GM12878 (cell line): ENCODE data around the gene METTL16.

Experiments used
- MXI1 ChIP-seq: fragments of 150-350 bp; IDR thresholded peaks from 2 replicates; pipeline ENCODE4 v1.6.1; 2011; ENCODE audit warnings: low read depth, mild to moderate bottlenecking, inconsistent platforms, low read length, improper control_type of control experiment
- POLR2AphosphoS5 ChIP-seq: IDR thresholded peaks from 2 replicates; pipeline ENCODE4 v1.6.1; 2011; ENCODE audit warnings: mild to moderate bottlenecking, low read length, inconsistent platforms
- RAD21 ChIP-seq: IDR thresholded peaks from 2 replicates; pipeline ENCODE4 v1.6.1; 2011; ENCODE audit warnings: mild to moderate bottlenecking, low read depth, low read length, moderate library complexity; ENCODE audit not compliant: insufficient read depth
- RCOR1 ChIP-seq: conservative IDR thresholded peaks from 2 replicates; pipeline ENCODE4 v1.6.1; 2012; ENCODE audit warnings: low read depth, low read length, improper control_type of control experiment
- TF ChIP-seq, protein P1 (sequence below): IDR thresholded peaks from 2 replicates; pipeline ENCODE4 v1.6.1; 2011; ENCODE audit warnings: low read depth, low read length, improper control_type of control experiment, borderline replicate concordance

DNA sequence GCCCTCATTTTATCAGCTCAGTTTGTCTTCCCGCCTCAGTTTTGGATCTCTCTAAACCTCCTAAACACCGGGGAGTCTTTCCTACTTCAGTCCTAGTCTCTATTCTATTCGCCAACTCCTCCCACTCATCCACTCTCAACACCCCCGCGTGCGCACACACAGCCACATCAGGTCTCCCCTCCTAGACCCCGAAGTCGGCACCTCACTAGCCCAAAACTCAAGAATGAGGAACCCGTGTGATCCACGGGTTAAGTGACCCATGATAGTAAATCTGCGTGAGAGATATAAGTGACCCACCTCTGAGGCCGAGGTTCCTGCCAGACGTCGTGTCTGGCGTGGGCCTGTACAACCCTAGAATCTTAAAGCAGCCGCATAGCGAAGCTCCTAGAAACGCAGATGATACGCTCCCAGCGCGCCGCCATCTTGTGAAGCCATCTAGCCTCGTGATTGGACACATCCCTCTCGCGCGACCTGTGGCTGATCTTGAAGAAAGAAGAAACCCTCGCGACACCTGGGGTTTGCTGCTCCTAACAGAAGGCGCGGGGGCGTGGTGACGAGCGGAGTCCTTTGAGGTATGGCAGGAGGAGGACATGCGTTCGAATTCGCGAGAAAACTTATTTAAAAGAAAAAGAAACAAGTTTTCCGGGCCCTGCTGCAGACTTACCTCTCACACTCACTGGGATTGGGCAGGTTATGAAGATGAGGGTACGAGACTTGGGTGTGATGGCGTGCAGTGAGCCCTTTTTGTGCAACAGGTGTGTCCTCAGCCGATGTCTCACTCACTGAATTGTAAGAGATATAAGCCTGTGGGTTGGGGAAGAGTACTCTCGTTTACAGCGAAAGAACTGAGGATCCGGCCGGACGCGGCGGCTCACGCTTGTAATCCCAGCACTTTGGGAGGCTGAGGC, at the start of gene METTL16:
- TF ChIP-seq, protein P1, sequence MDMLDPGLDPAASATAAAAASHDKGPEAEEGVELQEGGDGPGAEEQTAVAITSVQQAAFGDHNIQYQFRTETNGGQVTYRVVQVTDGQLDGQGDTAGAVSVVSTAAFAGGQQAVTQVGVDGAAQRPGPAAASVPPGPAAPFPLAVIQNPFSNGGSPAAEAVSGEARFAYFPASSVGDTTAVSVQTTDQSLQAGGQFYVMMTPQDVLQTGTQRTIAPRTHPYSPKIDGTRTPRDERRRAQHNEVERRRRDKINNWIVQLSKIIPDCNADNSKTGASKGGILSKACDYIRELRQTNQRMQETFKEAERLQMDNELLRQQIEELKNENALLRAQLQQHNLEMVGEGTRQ = no peak
- TF ChIP-seq RAD21 (no peak), MXI1 (peak; percentile 96), RCOR1 (peak; percentile 85; the same call in 1 of the 2 replicates), POLR2AphosphoS5 (peak; percentile 97)
